IMR-90 (cell line): ENCODE data around the gene POLA2. TPM values are rescaled to one million over a fixed set of nuclear protein-coding genes. Genes with fewer than 3 reads are reported as not detected.
A peak's percentile ranks its signal among the peaks of the same experiment; 100 is the strongest.

Experiments used
- ATAC-seq: fragments of 200-7000 bp; cut with Tn5 transposase; 2 replicates; pipeline ENCODE4 v1.9.1; 2020; ENCODE audit warnings: low read depth, mild to moderate bottlenecking, moderate library complexity
- BruUV-seq: library from RNA; stranded (reverse); fragments of 400-500 nt; replicated peaks from 2 replicates; lab custom pipeline; 2021; lab: Mats Ljungman, UMichigan
- CTCF ChIA-PET: fragments of 300-600 bp; formaldehyde crosslinking; extraction: SDS; loops from one replicate; lab custom pipeline; 2021; ENCODE audit warnings: antibody characterized with exemption; lab: Yijun Ruan, JAX
- POLR2A ChIA-PET: fragments of 300-600 bp; sonication (Branson Sonifier 250); formaldehyde crosslinking; loops from one replicate; lab custom pipeline; 2022; ENCODE audit warnings: antibody characterized with exemption; ENCODE audit not compliant: unreplicated experiment; lab: Charles Lee
- DNase-seq: peaks from one replicate; pipeline ENCODE4 v3.0.0; 2013
- H2AFZ ChIP-seq: replicated peaks from 2 replicates; pipeline ENCODE3; 2013; ENCODE audit warnings: low read length, mild to moderate bottlenecking; ENCODE audit not compliant: poor library complexity
- H2AK5ac ChIP-seq: 2 replicates; pipeline ENCODE4 v1.6.1; 2013; ENCODE audit warnings: low read depth, low read length, inconsistent platforms
- H2AK9ac ChIP-seq: replicated peaks from 2 replicates; pipeline ENCODE3; 2013; ENCODE audit warnings: mild to moderate bottlenecking, low read depth, low read length, moderate library complexity; ENCODE audit not compliant: poor library complexity
- H2BK120ac ChIP-seq: 2 replicates; pipeline ENCODE4 v1.6.1; 2013; ENCODE audit warnings: low read depth, low read length, inconsistent platforms
- H2BK15ac ChIP-seq: 3 replicates; pipeline ENCODE4 v1.6.1; 2013; ENCODE audit warnings: low read depth, low read length, inconsistent platforms
- H2BK20ac ChIP-seq: 2 replicates; pipeline ENCODE4 v1.6.1; 2013; ENCODE audit warnings: low read depth, mild to moderate bottlenecking, inconsistent platforms, low read length, moderate library complexity
- H2BK5ac ChIP-seq: 2 replicates; pipeline ENCODE4 v1.6.1; 2013; ENCODE audit warnings: mild to moderate bottlenecking, low read depth, low read length, inconsistent platforms; ENCODE audit not compliant: poor library complexity, severe bottlenecking
- H3K14ac ChIP-seq: replicated peaks from 2 replicates; pipeline ENCODE4 v1.6.1; 2013; ENCODE audit warnings: low read depth, low read length, inconsistent platforms
- H3K18ac ChIP-seq: 2 replicates; pipeline ENCODE4 v1.6.1; 2013; ENCODE audit warnings: low read depth, low read length, control low read depth
- H3K23ac ChIP-seq: 2 replicates; pipeline ENCODE4 v1.6.1; 2013; ENCODE audit warnings: low read depth, low read length, inconsistent platforms
- H3K27ac ChIP-seq: 2 replicates; pipeline ENCODE4 v1.5.1; 2013; ENCODE audit warnings: mild to moderate bottlenecking, control low read depth, low read length; ENCODE audit not compliant: insufficient read depth
- H3K27me3 ChIP-seq: 2 replicates; pipeline ENCODE4 v1.6.1; 2013; ENCODE audit warnings: low read length; ENCODE audit not compliant: control insufficient read depth, insufficient read depth
- H3K36me3 ChIP-seq: 2 replicates; pipeline ENCODE4 v1.6.1; 2013; ENCODE audit warnings: low read length, mixed read lengths; ENCODE audit not compliant: control insufficient read depth, insufficient read depth
- H3K4ac ChIP-seq: 2 replicates; pipeline ENCODE4 v1.6.1; 2013; ENCODE audit warnings: low read depth, low read length, inconsistent platforms
- H3K4me1 ChIP-seq: 2 replicates; pipeline ENCODE4 v1.6.1; 2013; ENCODE audit warnings: low read length, mixed read lengths; ENCODE audit not compliant: control insufficient read depth, insufficient read depth
- H3K4me2 ChIP-seq: 2 replicates; pipeline ENCODE4 v1.6.1; 2013; ENCODE audit warnings: low read depth, mild to moderate bottlenecking, control low read depth, low read length, moderate library complexity
- H3K4me3 ChIP-seq: 2 replicates; pipeline ENCODE4 v1.5.1; 2013; ENCODE audit warnings: low read depth, mild to moderate bottlenecking, control low read depth, low read length, moderate library complexity; ENCODE audit not compliant: insufficient read depth
- H3K56ac ChIP-seq: 2 replicates; pipeline ENCODE4 v1.6.1; 2013; ENCODE audit warnings: low read length, inconsistent platforms; ENCODE audit not compliant: insufficient read depth; ENCODE audit errors: extremely low read depth
- H3K79me1 ChIP-seq, 2 experiments: 2 replicates each; pipeline ENCODE4 v1.6.1; 2013; ENCODE audit warnings: low read length in 2 of 2, inconsistent platforms in 1 of 2, low read depth in 1 of 2
- H3K9ac ChIP-seq: 2 replicates; pipeline ENCODE4 v1.6.1; 2013; ENCODE audit warnings: low read depth, low read length, control low read depth
- H3K9me1 ChIP-seq: 2 replicates; pipeline ENCODE4 v1.6.1; 2013; ENCODE audit warnings: low read length, inconsistent platforms; ENCODE audit not compliant: insufficient read depth
- H3K9me3 ChIP-seq: 2 replicates; pipeline ENCODE4 v1.6.1; 2013; ENCODE audit warnings: low read length; ENCODE audit not compliant: control insufficient read depth, insufficient read depth
- H4K20me1 ChIP-seq: 2 replicates; pipeline ENCODE4 v1.6.1; 2013; ENCODE audit warnings: low read length, inconsistent platforms; ENCODE audit not compliant: insufficient read depth
- H4K5ac ChIP-seq: 2 replicates; pipeline ENCODE4 v1.6.1; 2013; ENCODE audit warnings: mild to moderate bottlenecking, low read depth, low read length, control low read depth
- H4K8ac ChIP-seq, 2 experiments: 2 replicates each; pipeline ENCODE4 v1.6.1; 2013; ENCODE audit warnings: low read depth in 2 of 2, low read length in 2 of 2, control low read depth in 1 of 2, inconsistent platforms in 1 of 2
- H4K91ac ChIP-seq: 2 replicates; pipeline ENCODE4 v1.6.1; 2013; ENCODE audit warnings: low read depth, low read length, inconsistent platforms; ENCODE audit not compliant: insufficient read depth
- BHLHE40 ChIP-seq: fragments of 150-350 bp; IDR thresholded peaks from 2 replicates; pipeline ENCODE4 v1.6.1; 2016; ENCODE audit warnings: mild to moderate bottlenecking, low read depth, low read length
- CEBPB ChIP-seq: IDR thresholded peaks from 2 replicates; pipeline ENCODE4 v1.6.1; 2012; ENCODE audit warnings: low read depth, low read length, improper control_type of control experiment
- CHD1 ChIP-seq: IDR thresholded peaks from 2 replicates; pipeline ENCODE4 v1.6.1; 2012; ENCODE audit warnings: low read depth, low read length, improper control_type of control experiment
- FOS ChIP-seq: fragments of 150-350 bp; IDR thresholded peaks from 2 replicates; pipeline ENCODE4 v1.6.1; 2016; ENCODE audit warnings: low read depth, low read length
- MAFK ChIP-seq: IDR thresholded peaks from 2 replicates; pipeline ENCODE4 v1.6.1; 2012; ENCODE audit warnings: low read depth, low read length, improper control_type of control experiment
- MAZ ChIP-seq: IDR thresholded peaks from 2 replicates; pipeline ENCODE4 v1.6.1; 2012; ENCODE audit warnings: low read depth, mild to moderate bottlenecking, low read length, improper control_type of control experiment, moderate library complexity, borderline replicate concordance
- MXI1 ChIP-seq: IDR thresholded peaks from 2 replicates; pipeline ENCODE4 v1.6.1; 2012; ENCODE audit warnings: low read depth, mild to moderate bottlenecking, low read length, moderate library complexity, borderline replicate concordance
- NFE2L2 ChIP-seq: fragments of 150-350 bp; IDR thresholded peaks from 2 replicates; pipeline ENCODE4 v1.6.1; 2016; ENCODE audit warnings: low read depth, mild to moderate bottlenecking, low read length
- POLR2A ChIP-seq: IDR thresholded peaks from 2 replicates; pipeline ENCODE4 v1.6.1; 2012; ENCODE audit warnings: mild to moderate bottlenecking, low read depth, low read length
- RAD21 ChIP-seq: IDR thresholded peaks from 2 replicates; pipeline ENCODE4 v1.6.1; 2012; ENCODE audit warnings: low read length, improper control_type of control experiment
- RCOR1 ChIP-seq: IDR thresholded peaks from 2 replicates; pipeline ENCODE4 v1.6.1; 2012; ENCODE audit warnings: mild to moderate bottlenecking, low read length, improper control_type of control experiment; ENCODE audit not compliant: insufficient replicate concordance
- RFX5 ChIP-seq: IDR thresholded peaks from 2 replicates; pipeline ENCODE4 v1.8.0; 2012; ENCODE audit warnings: low read depth, mild to moderate bottlenecking, low read length, moderate library complexity
- SMC3 ChIP-seq: fragments of 150-350 bp; IDR thresholded peaks from 2 replicates; pipeline ENCODE4 v1.6.1; 2016; ENCODE audit warnings: low read depth, mild to moderate bottlenecking, antibody characterized with exemption, low read length, moderate library complexity
- WGBS, 2 experiments: methylation state at CpG; one replicate each; pipeline versions ENCODE4 v1.1.5 to v1.1.7; 2013; ENCODE audit warnings: missing lambda C conversion rate in 2 of 2; ENCODE audit not compliant: insufficient read length in 1 of 2; ENCODE audit errors: extremely low coverage in 2 of 2; 5-methylcytosine and 5-hydroxymethylcytosine counted together
- dilution Hi-C: fragments of 300-500 bp; cut with HindIII; formaldehyde crosslinking; loops from one replicate; pipeline ENCODE4 v1.14.3; 2018; ENCODE audit warnings: low sequenced_read_pairs; ENCODE audit not compliant: unreplicated experiment
- in situ Hi-C: fragments of 300-500 bp; cut with MboI; formaldehyde crosslinking; loops from 3 replicates; pipeline ENCODE4 v1.14.3; 2019; ENCODE audit warnings: low sequenced_read_pairs, inconsistent platforms, mixed read lengths
- intact Hi-C: fragments of 100-400 bp; cut with micrococcal nuclease; formaldehyde crosslinking; loops from 2 replicates; pipeline ENCODE4 v1.10.0; 2022
- polyA plus RNA-seq, 3 experiments: library from polyadenylated mRNA; depleted of rRNA; stranded (reverse); fragments of >200 nt; gene quantifications; 2 replicates each; pipeline ENCODE4 v1.2.3, GENCODE V29; 2012; ENCODE audit warnings: low replicate concordance in 1 of 3
- total RNA-seq: library from RNA; depleted of rRNA; stranded (reverse); fragments of >200 nt; gene quantifications from 2 replicates; pipeline ENCODE4 v1.2.3, GENCODE V29; 2012
- TF ChIP-seq, protein P1 (sequence below): conservative IDR thresholded peaks from 2 replicates; pipeline ENCODE4 v1.5.1; 2012; ENCODE audit warnings: mild to moderate bottlenecking, low read depth, low read length, improper control_type of control experiment
- TF ChIP-seq, protein P2 (sequence below): fragments of 150-350 bp; IDR thresholded peaks from 2 replicates; pipeline ENCODE4 v1.6.1; 2016; ENCODE audit warnings: low read depth, mild to moderate bottlenecking, low read length, moderate library complexity, borderline replicate concordance

POLA2 gene
- total and polyA plus RNA-seq, 2 of the 4 experiments (the other 2 are of a cell fraction) = 14.2 to 17.3 TPM

DNA sequence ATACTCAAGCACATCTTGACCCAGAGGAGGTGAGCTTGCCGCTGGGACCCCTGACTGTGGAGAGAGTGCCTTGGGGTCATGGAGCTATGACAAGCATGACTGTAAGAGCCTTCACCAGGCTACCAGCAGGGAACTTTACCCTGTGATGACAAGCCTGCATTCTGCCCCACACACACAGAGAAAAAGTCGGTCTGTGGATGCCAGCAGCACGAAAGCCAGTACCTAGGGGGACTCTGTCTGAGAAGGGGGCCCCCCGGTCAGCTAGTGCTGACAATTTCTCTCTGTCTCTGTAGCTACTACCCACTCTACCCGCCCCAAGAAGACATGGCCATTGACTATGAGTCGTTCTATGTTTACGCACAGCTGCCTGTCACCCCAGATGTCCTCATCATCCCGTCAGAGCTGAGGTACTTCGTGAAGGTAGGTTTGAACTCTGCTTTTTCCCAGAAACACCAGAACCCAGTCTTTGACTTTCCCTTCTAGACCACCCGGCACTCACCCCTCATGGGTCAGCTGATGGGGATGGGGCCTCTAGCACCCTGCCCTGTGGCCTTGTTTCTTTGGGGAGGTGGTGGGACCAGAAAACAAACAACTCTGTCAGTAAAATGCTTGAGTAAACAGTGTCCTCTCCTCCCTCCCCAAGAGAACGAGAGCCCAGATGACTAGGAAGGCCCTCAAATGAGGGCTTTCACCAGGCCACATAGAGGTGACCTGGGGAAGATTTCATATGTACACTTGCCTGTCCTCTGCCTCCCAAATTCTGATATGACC, 34.0 kb downstream of the POLA2 start:
- 83% methylated on average over 1 of the region's 11 CpGs; no CpG with 5 or more reads in 1 of the 2 experiments for WGBS, 2 experiments
- Histone ChIP-seq H3K4me1 (peaks cover 57% of the 10 kb centered on the region), H3K9me3 (no peaks in the 10 kb centered on the region), H3K4ac (peak overlapping the region; percentile 17), H4K5ac (peak overlapping the region; percentile 70), H3K27ac (peak overlapping the region; percentile 35; the same call in 1 of the 2 replicates), H2AK9ac (peak overlapping the region; percentile 23), H2AK5ac (peak overlapping the region; percentile 60), H3K36me3 (0 out of 2 replicates have a peak, but pooled peaks cover 3% of the 10 kb centered on the region), H2BK5ac (peak overlapping the region; percentile 52), H2BK20ac (peak overlapping the region; percentile 74; the same call in 1 of the 2 replicates), H2BK15ac (peak overlapping the region; percentile 42; the same call in 2 of the 3 replicates), H4K91ac (peak overlapping the region; percentile 72), H3K27me3 (no peaks in the 10 kb centered on the region), H3K9ac (no peak overlapping the region), H3K9me1 (peaks cover 34% of the 10 kb centered on the region), H4K20me1 (0 out of 2 replicates have a peak, but pooled peaks cover 6% of the 10 kb centered on the region), H2AFZ (no peak overlapping the region), H3K18ac (peak overlapping the region; percentile 82), H2BK120ac (peak overlapping the region; percentile 67; the same call in 1 of the 2 replicates), H3K79me1 (peaks cover 12 to 53% of the 10 kb centered on the region in 2 experiments), H3K23ac (peak overlapping the region; percentile 18; the same call in 1 of the 2 replicates), H4K8ac (peak overlapping the region in 1 of 2 experiments; percentile 13; a peak in 2 of 4 replicates), H3K4me2 (no peak overlapping the region), H3K56ac (no peak overlapping the region; the same call in 1 of the 2 replicates), H3K4me3 (no peak overlapping the region), H3K14ac (peak overlapping the region; percentile 67)
- dilution Hi-C loops (no loop called here), in situ Hi-C loops (no loop called here), intact Hi-C loops (no loop called here)
- no peak for DNase-seq
- ATAC-seq = no peak
- CTCF ChIA-PET = interaction anchor here (1.0 kb wide), 1 partner anchor 19 kb away, joined by 3 read pairs; the partner anchor contains the start of gene CDC42EP2
- POLR2A ChIA-PET = interaction anchor here (0.8 kb wide), 1 partner anchor 203 kb away, joined by 3 read pairs; the partner anchor contains the start of gene MALAT1
- BruUV-seq = no TSS peak
- TF ChIP-seq CHD1 (no peak), RAD21 (no peak), FOS (no peak), POLR2A (no peak), RFX5 (no peak), SMC3 (no peak), MAZ (no peak), BHLHE40 (no peak), MAFK (no peak), MXI1 (no peak), RCOR1 (no peak), NFE2L2 (no peak), CEBPB (no peak)
- TF ChIP-seq, protein P1, sequence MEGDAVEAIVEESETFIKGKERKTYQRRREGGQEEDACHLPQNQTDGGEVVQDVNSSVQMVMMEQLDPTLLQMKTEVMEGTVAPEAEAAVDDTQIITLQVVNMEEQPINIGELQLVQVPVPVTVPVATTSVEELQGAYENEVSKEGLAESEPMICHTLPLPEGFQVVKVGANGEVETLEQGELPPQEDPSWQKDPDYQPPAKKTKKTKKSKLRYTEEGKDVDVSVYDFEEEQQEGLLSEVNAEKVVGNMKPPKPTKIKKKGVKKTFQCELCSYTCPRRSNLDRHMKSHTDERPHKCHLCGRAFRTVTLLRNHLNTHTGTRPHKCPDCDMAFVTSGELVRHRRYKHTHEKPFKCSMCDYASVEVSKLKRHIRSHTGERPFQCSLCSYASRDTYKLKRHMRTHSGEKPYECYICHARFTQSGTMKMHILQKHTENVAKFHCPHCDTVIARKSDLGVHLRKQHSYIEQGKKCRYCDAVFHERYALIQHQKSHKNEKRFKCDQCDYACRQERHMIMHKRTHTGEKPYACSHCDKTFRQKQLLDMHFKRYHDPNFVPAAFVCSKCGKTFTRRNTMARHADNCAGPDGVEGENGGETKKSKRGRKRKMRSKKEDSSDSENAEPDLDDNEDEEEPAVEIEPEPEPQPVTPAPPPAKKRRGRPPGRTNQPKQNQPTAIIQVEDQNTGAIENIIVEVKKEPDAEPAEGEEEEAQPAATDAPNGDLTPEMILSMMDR = no peak
- TF ChIP-seq, protein P2, sequence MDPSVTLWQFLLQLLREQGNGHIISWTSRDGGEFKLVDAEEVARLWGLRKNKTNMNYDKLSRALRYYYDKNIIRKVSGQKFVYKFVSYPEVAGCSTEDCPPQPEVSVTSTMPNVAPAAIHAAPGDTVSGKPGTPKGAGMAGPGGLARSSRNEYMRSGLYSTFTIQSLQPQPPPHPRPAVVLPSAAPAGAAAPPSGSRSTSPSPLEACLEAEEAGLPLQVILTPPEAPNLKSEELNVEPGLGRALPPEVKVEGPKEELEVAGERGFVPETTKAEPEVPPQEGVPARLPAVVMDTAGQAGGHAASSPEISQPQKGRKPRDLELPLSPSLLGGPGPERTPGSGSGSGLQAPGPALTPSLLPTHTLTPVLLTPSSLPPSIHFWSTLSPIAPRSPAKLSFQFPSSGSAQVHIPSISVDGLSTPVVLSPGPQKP = no peak
